ENCODE data around the gene TAS2R31.
"Not testable (repeated sequence)": the region's sequence is repeated elsewhere in the genome, so short reads cannot be mapped to it uniquely, and the experiment has no call there.

Gene TAS2R31, protein sequence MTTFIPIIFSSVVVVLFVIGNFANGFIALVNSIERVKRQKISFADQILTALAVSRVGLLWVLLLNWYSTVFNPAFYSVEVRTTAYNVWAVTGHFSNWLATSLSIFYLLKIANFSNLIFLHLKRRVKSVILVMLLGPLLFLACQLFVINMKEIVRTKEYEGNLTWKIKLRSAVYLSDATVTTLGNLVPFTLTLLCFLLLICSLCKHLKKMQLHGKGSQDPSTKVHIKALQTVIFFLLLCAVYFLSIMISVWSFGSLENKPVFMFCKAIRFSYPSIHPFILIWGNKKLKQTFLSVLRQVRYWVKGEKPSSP

DNA sequence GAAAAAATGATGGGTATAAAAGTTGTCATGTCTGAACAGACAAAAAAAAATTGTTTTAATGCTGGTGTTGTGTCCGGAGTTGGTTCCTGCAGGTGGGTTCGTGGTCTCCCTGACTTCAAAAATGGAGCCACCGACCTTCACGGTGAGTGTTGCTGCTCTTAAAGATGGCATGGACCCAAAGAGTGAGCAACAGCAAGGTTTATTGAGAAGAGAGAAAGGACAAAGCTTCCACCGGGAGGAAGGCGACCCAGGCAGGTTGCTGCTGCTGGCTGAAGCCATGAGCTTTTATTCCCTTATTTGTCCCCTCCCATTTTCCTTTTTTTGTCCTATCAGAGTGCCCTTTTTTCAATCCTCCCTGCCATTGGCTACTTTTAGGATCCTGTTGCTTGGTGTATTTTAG, at the start of gene TAS2R31:
TAS2R31 (minus strand) TSS at position 101 of the 400 bp plus-strand sequence; CDS start at position 29, 72 bp downstream.
- no peak for DNase-seq

DNA sequence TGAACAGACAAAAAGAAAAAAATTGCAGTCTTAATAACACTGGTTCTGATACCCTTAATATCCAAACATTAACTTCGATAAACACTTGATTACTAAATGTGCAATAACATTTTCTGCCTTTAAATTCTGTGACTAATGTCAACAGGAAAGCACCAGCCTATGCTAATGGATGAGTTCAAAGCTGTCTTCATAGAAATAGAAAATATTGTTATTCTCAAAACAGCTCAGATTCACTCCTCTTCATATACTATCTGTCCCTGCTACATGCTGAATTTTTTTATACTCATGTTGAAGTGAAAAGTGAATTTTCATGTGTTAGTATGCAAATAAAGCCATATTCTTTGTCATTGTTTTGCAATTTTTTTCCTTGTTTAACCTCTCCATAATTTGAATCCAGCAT, 47.0 kb upstream of the TAS2R31 start:
- no peak for DNase-seq

DNA sequence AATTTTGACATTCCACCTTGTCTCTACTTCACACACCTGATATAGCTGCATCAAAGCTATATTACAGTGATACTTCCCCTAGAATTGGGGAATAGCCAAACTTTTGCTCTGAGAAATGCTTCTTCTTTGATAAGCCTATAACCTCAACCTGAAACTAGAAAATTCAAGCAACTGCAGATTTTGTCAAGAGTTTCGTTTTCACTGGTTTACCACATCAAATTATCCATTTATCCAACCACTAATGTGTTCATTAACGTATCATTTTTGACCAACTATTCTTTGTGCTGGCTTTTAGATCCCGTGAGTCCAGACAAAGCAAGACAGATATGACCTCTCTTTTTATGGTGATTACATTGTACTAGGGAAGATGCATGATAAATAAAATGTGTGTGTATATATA, 44.4 kb upstream of the TAS2R31 start:
- DNase-seq = no peak

DNA sequence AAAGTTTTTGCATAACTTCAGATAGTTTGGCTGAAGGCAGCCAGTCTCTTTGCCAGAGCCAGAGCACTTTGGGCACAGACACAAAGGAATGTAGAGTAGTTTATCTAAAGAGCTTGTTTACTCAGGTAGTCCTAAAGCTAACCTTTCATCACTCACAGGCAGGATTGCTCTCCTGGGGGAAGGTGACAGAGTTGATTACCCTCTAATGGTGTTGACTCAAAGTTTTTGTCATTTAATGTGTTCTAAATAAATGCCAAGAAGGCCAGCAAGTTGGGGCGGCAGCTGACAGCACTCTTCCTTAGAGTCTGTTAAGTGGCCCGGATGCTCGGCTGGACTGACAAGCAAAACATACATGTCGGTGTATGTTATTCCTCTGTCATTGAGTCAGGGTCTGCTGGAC, 40.2 kb upstream of the TAS2R31 start:
- DNase-seq = no peak

DNA sequence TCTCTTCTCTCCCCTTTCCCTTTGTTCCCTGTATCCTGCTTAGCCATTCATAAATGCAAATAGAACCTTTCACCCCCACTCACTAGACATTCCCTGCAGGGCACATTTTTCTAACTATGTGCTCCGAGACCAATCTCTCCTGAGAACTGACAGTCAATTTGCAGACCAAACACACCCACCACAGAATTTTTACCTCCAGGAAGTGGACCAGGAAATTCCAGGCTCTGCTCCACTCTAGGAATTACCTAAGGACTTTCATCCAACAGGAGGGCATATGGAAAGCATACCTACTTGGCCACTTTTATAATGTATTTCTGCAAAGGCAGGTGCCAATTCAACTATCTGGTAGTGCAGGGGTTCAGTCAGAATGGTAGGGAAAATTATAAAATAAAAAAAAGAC, 39.8 kb upstream of the TAS2R31 start:
- DNase-seq = no peak

DNA sequence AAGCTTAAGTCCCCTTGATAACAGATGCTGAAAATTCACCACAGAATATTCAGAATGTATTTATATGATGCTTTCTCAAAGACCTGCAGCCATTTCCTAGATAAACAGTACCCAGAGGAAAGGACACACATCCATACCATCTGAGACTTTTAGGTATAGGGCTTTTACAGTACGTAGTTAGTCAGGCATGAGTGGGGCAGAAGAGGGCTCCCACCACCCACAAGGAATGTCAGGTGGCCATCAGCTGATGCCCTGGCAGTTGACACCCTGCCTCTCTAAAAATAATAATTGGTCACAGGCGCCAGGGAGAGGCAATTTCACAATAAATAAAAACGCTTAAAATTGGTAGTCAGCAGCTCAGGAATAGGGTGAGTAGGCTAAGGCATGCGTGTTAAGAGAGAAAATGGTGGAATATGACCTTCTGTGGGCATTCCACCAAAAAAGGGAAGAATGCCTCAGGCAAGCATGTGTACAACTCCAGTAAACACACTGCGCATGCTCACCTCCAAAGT, 38.7 kb upstream of the TAS2R31 start:
- DNase-seq = no peak

DNA sequence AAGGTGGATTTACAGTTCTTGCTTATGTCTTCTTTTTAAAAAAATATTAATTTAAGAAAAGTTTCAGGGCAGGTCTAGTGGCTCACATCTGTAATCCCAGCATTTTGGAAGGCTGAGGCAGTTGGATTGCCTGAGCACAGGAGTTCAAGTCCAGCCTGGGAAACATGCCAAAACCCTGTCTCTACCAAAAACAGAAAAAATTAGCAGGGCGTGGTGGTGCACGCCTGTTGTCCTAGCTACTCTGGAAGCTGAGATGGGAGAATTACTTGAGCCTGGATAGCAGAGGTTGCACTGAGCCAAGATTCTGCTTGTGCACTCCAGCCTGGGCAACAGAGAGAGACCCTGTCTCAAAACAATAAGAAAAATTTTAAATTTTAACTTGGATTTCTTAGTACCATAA, 36.3 kb upstream of the TAS2R31 start:
- DNase-seq = peak; percentile 10

DNA sequence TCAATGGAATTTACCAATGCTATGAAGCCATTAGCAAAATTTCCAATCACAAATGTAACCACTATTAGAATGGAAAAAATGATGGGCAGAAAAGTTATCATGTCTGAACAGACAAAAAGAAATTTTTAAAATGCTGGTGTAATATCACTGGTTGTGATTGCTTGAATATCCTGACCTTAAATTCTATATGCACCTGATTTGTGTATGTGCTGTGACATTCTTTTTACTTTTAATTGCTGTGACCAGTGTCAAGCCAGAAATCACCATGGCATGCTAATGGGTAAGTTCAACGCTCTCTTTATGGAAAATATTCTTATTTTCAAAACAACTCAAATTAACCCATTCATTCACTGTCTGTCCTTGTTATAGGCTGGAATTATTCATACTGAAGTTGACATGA, 31.0 kb upstream of the TAS2R31 start, which contains the start of gene TAS2R46:
TAS2R46 (minus strand) TSS at position 101 of the 400 bp plus-strand sequence; CDS start at position 101, 0 bp downstream.
- not testable (repeated sequence) for DNase-seq

DNA sequence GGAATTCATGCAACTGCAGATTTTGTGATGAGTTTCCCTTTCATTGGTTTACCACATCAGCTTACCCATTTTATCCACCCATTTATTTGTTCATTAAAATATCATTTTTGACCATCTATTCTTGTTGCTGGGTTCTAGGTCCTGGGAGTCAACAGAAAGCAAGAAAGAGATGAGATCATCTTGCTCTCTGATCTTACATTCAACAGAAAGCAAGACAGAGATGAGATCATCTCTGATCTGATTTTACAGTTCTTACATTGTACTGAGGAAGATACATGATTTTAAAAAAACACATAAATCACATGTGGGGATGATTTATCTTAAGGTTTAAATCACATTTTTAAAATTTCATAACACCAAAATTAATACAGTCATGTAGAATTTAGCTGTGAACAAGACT, 28.6 kb upstream of the TAS2R31 start:
- DNase-seq = peak; percentile 3

DNA sequence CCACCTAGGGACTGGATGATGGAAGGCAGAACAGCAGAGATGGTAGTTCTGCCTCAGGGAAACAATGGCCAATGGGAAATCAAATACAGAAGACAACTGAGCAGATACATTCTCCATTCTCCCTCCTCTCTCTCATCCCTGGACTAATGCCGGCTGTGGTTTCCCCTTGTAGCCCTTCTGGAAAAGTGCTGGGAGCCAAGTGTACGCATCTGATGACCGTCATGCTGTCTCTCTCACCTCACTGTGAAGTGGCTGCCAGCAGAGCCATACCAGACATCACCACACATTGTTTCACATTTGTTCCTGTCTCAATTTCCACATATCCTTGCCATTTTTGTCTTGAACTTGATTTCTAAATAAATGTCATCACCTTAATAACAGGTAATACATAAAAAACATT, 27.8 kb upstream of the TAS2R31 start:
- DNase-seq = no peak

DNA sequence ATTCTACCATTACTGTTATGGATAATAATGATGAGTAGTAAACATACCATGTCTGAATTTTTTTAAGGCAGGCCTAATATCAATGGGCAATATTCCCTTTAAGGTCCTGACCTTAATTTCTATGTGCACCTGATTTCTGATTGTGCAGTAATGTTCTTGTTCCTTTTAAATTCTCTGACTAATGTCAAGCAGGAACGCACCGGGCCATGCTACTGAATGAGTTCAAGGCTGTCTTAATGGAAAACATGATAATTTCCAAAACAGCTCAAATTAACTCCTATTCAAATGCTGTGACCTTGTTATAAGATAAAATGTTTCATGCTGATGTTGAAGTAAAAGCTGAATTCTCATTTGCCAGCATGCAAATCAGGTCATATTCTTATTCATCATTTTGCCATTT, 24.1 kb upstream of the TAS2R31 start:
- DNase-seq = no peak

DNA sequence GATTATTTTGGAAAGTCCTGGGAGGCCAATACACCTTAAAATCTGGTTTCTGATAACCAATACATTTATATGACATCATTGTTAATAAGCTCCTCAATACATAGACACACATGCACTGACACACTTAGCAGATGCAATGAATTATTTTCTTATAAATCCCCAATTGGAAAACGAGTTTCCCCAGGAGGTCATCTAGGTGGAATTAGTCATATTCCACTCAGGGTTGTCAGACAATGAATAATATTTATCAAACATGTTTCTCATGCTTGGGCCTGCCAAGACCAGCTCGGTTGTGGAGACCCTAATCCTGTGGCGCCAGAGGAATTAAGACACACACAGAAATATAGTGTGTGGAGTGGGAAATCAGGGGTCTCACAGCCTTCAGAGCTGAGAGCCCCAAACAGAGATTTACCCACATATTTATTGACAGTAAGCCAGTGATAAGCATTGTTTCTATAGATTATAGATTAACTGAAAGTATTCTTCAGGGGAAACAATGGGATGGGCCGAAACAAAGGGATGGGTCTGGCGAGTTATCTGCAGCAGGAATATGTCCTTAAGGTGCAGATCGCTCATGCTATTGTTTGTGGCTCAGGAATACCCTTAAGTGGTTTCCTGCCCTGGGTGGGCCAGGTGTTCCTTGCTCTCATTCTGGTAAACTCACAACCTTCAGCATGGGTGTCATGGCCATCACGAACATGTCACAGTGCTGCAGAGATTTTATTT, 18.8 kb upstream of the TAS2R31 start:
- DNase-seq = not testable (repeated sequence)

DNA sequence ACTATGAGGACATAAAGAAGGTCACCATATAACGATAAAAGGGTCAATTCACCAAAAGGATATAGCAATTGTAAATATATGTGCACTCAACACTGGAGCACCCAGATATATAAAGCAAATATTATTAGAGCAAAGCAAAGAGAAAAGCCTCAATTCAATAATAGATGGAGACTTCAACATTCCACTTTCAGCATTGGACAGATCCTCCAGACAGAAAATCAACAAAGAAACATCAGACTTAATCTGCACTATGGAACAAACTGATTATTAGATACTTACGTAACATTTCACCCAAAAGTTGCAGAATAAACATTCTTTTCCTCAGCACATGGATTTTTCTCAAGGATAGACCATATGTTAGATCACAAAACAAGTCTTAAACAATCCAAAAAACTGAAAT, 10.2 kb upstream of the TAS2R31 start:
- DNase-seq = not testable (repeated sequence)

DNA sequence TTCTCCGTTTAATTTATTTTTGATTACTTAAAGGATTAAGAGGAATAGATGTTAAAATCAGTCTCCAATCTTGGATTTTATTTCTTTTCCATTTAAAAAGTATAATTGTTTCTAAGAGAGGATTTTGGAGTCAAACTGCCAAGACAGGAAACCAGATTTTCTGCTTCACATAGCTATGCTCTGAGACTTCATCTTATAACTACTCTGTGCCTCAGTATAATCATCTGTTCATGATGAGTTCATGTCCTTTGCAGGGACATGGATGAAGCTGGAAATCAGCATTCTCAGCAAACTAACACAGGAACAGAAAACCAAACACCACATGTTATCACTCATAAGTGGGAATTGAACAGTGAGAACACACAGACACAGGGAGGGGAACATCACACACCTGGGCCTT, 9.0 kb upstream of the TAS2R31 start:
- peak; percentile 8 for DNase-seq

DNA sequence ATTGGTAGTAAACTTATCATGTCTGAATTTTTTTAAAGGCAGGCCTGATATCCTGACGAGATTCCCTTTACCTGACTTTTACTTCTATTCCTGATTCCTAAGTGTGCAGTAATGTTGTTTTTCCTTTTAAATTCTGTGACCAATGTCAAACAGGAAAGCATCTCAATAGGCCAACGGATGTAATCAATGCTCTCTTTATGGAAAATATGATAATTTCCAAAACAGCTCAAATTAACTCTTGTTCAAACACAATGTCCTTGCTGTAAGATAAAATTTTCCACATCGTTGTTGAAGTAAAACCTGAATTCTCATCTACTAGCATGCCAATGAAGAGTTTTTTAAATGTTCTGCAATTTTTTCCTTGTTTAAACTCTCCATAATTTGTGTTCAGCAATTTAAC, 8.0 kb upstream of the TAS2R31 start:
- DNase-seq = no peak

DNA sequence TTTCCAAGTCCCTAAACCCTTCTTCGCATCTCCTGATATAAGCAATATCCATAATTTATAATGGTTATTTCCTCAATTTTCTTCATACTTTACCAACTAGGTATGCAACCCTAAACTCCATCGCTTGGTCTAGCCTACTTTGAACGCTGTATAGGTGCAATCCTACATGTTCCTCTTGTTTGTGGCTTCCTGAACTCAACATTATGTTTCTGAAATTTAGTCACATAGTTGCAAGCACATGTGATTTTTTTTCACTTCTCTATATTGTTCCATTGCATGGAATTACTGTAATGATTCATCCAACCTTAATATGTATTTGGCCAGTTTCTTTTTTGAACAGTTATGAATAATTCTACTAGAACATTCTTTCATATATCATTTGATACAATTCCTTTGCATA, 2.8 kb upstream of the TAS2R31 start:
- DNase-seq = not testable (repeated sequence)

DNA sequence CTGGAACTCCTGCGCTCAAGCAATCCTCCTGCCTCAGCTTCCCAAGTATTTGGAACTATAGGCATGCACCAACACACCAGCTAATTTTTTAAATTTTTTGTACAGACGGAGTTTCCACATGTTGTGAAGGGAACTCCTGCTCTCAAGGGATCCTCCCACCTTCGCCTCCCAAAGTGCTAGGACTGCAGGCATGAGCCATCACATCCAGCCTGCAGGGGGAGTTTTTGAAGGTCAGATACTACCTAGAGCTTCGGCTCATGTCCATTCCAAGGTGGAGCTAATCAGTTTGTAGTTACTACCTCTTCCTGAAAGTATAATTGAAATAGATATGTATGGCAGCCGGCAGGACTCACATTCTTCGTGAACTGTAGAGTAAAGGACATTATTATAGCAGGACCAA, 5.1 kb downstream of the TAS2R31 start:
- DNase-seq = no peak

DNA sequence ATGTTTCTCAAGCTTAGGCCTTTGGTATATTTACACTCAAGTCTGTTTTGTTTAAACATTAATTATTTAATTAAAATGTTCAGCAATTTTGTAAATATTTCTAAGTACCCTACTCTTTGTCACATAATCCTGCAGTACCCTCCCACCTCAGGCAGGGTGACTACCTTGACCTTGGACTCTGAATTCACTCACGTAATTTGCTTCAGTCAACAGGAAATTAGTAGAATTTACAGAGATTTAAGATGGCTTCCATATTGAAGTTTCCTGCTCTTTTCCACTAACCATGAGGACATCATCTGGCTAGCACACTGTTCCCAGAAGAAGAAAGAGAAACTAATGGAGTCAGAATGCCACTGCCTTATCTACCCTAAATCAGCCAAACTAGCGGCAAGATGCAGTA, 7.8 kb downstream of the TAS2R31 start:
- DNase-seq = no peak

DNA sequence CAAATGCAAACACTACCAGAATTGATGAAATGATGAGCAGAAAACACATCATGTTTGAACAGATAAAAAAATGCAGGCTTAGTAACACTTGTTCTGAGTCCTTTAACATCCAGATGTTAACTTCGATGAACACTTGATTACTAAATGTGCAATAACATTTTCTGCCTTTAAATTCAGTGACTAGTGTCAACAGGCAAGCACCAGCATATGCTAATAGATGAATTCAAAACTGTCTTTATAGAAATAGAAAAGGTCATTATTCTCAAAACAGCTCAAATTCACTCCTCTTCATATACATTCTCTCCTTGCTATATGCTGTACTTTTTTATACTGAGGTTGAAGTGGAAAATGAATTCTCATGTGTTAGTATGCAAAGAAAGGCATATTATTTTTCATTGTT, 8.7 kb downstream of the TAS2R31 start, which contains the start of gene TAS2R19:
TAS2R19 (minus strand) TSS at position 101 of the 400 bp plus-strand sequence; CDS start at position 52, 49 bp downstream.
- no peak for DNase-seq

DNA sequence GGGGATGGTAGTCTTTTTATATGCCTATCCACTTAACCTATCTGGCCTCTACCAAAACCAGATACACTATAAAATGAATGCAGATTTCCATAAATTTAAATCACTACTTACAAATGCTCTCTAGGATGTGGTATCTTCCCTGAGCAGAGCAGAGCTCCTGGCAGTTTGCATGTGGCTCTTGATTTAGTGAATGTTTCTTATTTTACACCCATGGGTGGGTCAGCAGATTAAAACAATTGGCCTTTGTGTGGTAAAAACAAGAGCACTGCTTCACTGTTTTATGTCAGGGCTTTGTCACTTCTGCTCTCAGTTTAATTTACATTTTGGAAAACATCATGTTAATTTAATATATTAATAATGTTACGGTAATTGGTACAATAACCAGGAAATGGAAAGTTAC, 14.3 kb downstream of the TAS2R31 start:
- no peak for DNase-seq

DNA sequence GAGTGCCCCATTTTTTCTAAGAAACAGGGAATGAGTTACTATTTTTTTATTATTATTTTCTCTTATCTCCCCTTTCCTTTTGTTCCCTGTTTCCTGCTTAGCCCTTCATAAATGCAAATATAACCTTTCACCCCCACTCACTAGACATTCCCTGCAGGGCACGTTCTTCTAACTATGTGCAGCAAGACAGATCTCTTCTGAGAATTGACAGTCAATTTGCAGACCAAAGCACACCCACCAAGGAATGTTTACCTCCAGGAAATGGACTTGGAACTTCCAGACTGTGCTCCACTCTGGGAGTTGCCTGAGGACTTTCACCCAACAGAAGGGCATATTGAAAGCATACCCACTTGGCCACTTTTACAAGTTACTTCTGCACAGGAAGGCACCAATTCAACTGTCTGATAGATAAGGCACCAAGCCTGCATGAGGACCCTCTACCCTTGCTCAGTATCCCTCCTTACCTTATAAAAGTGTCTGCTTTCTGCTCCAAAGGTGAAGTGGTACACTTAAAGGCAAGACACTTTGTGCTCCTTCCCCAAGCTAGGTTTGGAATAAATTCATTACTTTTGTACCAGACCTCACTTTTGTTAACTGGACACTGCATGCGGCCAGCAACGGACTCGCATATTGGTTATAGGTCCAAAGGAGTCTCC, 15.3 kb downstream of the TAS2R31 start:
- no peak for DNase-seq

DNA sequence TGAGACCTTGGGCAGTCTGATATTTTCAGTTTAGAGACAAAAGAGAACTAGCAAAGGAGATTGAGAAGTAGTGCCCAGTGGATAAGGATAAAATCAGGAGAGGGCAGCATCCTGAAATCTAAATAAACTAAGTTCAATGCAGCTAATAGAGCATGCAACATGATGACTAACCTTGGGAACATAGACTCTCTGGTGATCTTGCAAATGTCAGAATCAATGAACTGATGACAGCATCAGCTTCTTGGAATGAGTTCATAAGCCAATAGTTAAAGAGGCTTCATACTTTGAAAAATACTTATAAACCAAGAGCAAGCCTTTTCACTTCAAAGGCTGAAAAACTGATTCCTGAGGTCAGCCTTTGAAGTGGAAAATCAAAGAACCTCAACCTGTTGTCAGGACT, 17.0 kb downstream of the TAS2R31 start:
- peak; percentile 4 for DNase-seq

DNA sequence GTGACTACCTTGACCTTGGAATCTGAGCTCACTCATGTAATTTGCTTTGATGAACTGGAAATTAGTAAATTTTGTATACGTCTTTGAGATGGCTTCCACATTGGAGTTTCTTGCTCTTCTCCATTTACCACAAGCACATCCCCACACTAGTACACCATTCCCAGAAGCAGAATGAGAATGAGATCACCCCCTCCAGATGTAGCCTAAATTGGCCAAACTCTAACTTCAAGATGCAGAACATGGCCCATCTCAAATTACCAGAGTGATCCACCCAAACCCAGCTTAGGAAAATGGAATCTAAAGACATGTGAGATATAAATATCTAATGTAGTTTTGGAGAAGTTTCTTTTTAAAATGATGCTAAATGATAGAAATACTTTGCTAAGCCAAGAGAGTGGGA, 23.6 kb downstream of the TAS2R31 start:
- DNase-seq = no peak

DNA sequence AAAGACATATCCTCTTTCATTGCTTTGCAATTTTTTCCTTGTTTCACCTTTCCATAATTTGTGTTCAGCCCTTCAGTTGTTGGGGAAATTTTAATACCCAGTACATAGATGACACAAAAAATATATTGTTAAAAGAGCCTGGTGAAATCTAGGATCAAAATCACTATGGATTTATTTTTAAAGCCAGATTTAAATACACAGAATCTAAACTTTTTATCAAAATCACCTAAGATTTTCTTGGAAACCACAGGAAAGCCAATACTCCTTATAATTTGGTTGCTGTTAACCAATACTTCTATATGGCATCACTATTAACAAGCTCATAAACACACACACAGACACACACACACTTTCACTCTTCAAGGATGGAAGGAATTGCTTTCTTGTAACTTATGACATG, 33.0 kb downstream of the TAS2R31 start, which contains the start of gene TAS2R20:
TAS2R20 (minus strand) TSS at position 101 of the 400 bp plus-strand sequence. CDS start 429 bp downstream, outside the sequence.
- no peak for DNase-seq

All from fibroblast of skin of right quadriceps (primary cell).